Memory B cell (primary cell): Measurements from ENCODE around the gene TRAPPC1.

Source experiments
- ATAC-seq: fragments of 150-1000 bp; cut with Tn5 transposase; 2 replicates; pipeline ENCODE4 v1.10.0; 2021; ENCODE audit warnings: low read depth, mild to moderate bottlenecking, moderate library complexity
- DNase-seq, 2 donors: peaks; one replicate each; pipeline ENCODE4 v3.0.0; 2022; ENCODE audit warnings: low spot score in 2 of 2
- H3K27ac Mint-ChIP-seq: one replicate; pipeline ENCODE4 v1.8.0; 2022; ENCODE audit warnings: mild to moderate bottlenecking, moderate library complexity, mixed read lengths
- H3K27me3 Mint-ChIP-seq: one replicate; pipeline ENCODE4 v1.8.0; 2022; ENCODE audit warnings: mixed read lengths
- H3K36me3 Mint-ChIP-seq: one replicate; pipeline ENCODE4 v1.8.0; 2022; ENCODE audit warnings: mild to moderate bottlenecking, mixed read lengths
- H3K4me1 Mint-ChIP-seq: one replicate; pipeline ENCODE4 v1.8.0; 2022; ENCODE audit warnings: mixed read lengths
- H3K4me3 Mint-ChIP-seq: one replicate; pipeline ENCODE4 v1.8.0; 2022; ENCODE audit warnings: mild to moderate bottlenecking, moderate library complexity, mixed read lengths
- H3K9me3 Mint-ChIP-seq: one replicate; pipeline ENCODE4 v1.8.0; 2022; ENCODE audit warnings: mixed read lengths

The TRAPPC1 gene

DNA sequence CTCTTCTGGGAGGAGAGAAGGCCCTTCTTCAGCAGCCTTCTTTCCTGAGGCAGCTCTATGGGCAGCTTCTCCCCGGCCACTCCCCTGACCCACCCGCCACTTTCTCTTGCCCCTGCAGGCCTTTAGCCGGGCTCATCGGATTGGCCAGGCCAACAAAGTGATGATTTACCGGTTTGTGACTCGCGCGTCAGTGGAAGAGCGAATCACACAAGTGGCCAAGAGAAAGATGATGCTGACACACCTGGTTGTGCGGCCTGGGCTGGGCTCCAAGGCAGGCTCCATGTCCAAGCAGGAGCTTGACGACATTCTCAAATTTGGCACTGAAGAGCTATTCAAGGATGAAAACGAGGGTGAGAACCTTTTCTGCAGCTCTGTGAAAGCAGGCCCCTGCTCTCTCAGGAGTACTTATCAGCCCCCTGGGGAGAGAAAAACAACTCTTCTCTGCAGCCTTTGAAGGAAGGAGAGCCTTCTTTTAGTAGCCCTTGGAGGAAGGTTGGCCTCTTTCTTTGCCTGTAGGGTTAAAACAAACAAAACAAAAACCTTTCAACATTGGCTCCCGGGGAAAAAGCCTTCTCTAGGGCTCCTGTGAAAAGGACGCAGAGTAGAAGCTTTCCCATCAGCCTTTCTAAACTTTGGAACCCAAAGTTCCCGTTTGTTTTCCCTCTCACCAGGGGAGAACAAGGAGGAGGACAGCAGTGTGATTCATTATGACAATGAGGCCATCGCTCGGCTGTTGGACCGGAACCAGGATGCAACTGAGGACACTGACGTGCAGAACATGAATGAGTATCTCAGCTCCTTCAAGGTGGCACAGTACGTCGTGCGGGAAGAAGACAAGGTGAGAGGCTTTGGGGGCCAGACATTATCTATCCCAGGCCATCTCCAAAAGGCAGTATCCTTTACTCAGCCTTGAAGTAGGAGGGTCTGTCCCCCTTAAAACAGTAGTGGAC is 28.3 kb downstream of the TRAPPC1 start:
- ATAC-seq (no peak), DNase-seq (no peak)
- Mint-ChIP-seq H3K27ac (no peak overlapping the region), H3K27me3 (no peaks in the 10 kb centered on the region), H3K4me3 (no peak overlapping the region), H3K4me1 (no peaks in the 10 kb centered on the region), H3K9me3 (no peaks in the 10 kb centered on the region), H3K36me3 (peaks cover 37% of the 10 kb centered on the region)

GRCh38 chr17:7897773-7898172 is 34.0 kb downstream of the TRAPPC1 start:
- Mint-ChIP-seq H3K4me1 (no peaks in the 10 kb centered on the region), H3K4me3 (no peak overlapping the region), H3K36me3 (peaks cover 30% of the 10 kb centered on the region), H3K27me3 (no peaks in the 10 kb centered on the region), H3K9me3 (no peaks in the 10 kb centered on the region), H3K27ac (no peak overlapping the region)
- DNase-seq (no peak), ATAC-seq (peak; percentile 44)

DNA sequence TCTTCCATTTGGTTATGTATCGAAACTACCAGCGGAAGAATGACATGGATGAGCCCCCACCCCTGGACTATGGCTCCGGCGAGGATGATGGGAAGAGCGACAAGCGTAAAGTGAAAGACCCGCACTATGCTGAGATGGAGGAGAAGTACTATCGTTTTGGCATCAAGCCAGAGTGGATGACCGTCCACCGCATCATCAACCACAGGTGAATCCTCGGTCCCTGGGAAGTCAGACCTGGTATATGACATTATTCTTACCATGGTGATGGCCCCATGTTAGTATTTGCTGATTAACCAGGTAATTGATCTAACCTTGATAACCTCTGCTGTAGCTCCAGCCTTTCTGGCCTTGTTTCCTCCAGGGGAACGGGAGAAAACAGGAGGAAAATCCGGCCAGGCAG is 34.7 kb downstream of the TRAPPC1 start:
- ATAC-seq (no peak), DNase-seq (no peak)
- H3K4me1 Mint-ChIP-seq: no peaks in the 10 kb centered on the region
- H3K27ac Mint-ChIP-seq: peak overlapping the region; percentile 1
- H3K9me3 Mint-ChIP-seq: no peaks in the 10 kb centered on the region
- H3K4me3 Mint-ChIP-seq: no peak overlapping the region
- H3K36me3 Mint-ChIP-seq: peaks cover 27% of the 10 kb centered on the region
- no peaks in the 10 kb centered on the region for H3K27me3 Mint-ChIP-seq

DNA sequence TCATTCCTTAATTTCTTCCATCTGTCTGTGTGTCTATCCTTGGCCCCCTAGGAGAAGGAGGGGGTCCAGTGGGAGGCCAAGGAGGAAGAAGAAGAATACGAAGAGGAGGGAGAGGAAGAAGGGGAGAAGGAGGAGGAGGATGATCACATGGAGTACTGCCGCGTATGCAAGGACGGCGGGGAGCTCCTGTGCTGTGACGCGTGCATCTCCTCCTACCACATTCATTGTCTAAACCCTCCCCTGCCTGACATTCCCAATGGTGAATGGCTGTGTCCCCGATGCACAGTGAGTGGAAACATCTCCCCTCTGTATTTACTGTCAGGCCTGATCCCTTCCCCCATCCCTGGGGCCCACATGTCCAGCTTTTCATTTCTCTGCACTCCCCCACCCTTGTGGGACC is 36.9 kb downstream of the TRAPPC1 start:
- Mint-ChIP-seq H3K27me3 (no peaks in the 10 kb centered on the region), H3K4me3 (no peak overlapping the region), H3K36me3 (peaks cover 21% of the 10 kb centered on the region), H3K9me3 (no peaks in the 10 kb centered on the region), H3K27ac (no peak overlapping the region), H3K4me1 (no peaks in the 10 kb centered on the region)
- DNase-seq: no peak
- no peak for ATAC-seq

- Mint-ChIP-seq H3K4me3 (no peak overlapping the region), H3K27ac (no peak overlapping the region), H3K4me1 (no peaks in the 10 kb centered on the region), H3K27me3 (no peaks in the 10 kb centered on the region), H3K36me3 (peaks cover 17% of the 10 kb centered on the region), H3K9me3 (no peaks in the 10 kb centered on the region)
- DNase-seq (no peak), ATAC-seq (no peak)
Measured at GRCh38 chr17:7894226-7894625, 37.5 kb downstream of the TRAPPC1 start.

- Mint-ChIP-seq H3K27ac (no peak overlapping the region), H3K27me3 (no peaks in the 10 kb centered on the region), H3K4me3 (no peak overlapping the region), H3K36me3 (peaks cover 17% of the 10 kb centered on the region), H3K4me1 (no peaks in the 10 kb centered on the region), H3K9me3 (no peaks in the 10 kb centered on the region)
- ATAC-seq (no peak), DNase-seq (no peak)
Measured at GRCh38 chr17:7893187-7893880, 38.4 kb downstream of the TRAPPC1 start.

DNA sequence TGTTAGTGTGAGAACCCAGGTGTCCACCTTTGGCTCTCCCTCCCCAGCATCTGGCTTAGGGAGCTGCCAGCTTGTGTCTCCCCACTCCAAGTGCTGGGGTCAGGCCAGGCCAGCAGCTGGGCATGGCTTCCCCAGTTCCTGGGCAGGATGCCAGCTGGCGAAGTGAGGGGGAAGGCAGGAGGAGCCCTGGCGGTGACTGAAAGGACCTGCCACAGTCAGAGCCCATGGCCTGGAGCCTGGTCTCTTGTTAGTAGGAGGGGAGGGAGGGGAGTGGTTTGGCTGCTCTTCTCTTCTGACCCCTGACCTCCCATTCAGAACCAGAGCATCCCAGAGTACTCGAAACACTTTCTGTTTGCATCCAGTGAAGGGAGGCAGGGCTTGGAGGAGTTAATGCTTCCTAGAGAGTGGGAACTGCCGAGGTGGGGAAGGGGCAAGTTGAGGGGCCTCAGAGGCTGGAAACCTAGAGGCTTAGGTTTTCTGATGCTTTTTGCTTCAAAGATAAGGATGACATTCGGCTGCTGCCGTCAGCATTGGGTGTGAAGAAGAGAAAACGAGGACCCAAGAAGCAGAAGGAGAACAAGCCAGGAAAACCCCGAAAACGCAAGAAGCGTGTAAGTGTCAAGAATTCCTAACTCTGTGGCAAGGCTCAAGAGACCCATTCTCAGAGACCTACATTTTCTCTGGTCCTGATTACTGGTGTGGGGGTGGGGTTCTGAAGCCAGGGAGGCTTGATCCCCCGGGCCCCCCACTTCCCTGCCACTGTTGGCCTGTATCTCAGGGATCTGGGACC is 42.4 kb downstream of the TRAPPC1 start:
- H3K36me3 Mint-ChIP-seq: peaks cover 2% of the 10 kb centered on the region
- no peak overlapping the region for H3K27ac Mint-ChIP-seq
- ATAC-seq: no peak

DNA sequence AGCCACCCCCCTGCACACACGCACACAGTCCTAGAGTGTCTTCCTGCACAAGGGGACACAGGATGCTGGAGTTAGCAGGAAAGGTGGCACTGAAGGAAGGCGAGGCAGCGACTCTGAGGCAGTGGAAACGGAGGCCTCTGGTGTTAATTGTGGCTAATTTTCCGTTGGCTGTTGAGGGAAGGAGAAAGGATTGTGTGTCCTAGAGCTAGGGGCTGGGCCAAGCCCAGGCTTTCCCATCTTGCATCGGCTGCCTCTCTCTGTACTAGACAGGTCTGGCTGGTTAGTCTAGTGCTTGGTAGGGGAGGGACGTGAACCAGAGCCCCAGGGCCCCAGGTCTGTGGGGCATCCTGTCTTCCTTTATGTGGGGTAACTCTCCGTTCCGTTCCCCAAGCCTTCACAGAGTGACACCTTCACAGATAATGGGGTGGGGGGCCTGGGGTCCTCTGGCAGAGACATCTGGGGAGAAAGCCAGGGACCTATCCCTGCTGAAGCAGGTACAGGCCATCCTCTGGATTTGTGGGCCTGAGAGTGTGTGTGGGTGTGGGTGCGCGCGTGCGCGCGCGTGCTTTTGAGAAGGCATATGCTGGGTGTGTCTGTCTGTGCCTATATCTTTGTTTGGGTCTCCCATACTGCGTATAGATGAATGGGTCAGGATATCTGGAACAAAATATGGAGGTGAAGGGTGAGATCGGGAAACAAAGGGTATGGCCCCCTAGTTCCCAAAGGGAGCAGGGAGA is 43.4 kb downstream of the TRAPPC1 start, which contains the start of gene CHD3:
TSS of gene CHD3 (plus strand) at position 606 of the 737 bp plus-strand sequence. CDS start 212 bp downstream, outside the sequence.
- no peaks in the 10 kb centered on the region for H3K27me3 Mint-ChIP-seq
- DNase-seq (no peak), ATAC-seq (no peak)
- H3K4me3 Mint-ChIP-seq: no peak within 1 kb of the TSS
- peaks cover 9% of the 10 kb centered on the region for H3K4me1 Mint-ChIP-seq
- no peak within 1 kb of the TSS for H3K27ac Mint-ChIP-seq
- no peaks in the 10 kb centered on the region for H3K9me3 Mint-ChIP-seq
- peaks cover 2% of the 10 kb centered on the region for H3K36me3 Mint-ChIP-seq

More for the DNA sequence above, 42.4 kb downstream of the TRAPPC1 start:
- no peaks in the 10 kb centered on the region for H3K27me3 Mint-ChIP-seq
- no peak overlapping the region for H3K4me3 Mint-ChIP-seq
- no peaks in the 10 kb centered on the region for H3K9me3 Mint-ChIP-seq
- peaks cover 9% of the 10 kb centered on the region for H3K4me1 Mint-ChIP-seq
- no peak for DNase-seq

DNA sequence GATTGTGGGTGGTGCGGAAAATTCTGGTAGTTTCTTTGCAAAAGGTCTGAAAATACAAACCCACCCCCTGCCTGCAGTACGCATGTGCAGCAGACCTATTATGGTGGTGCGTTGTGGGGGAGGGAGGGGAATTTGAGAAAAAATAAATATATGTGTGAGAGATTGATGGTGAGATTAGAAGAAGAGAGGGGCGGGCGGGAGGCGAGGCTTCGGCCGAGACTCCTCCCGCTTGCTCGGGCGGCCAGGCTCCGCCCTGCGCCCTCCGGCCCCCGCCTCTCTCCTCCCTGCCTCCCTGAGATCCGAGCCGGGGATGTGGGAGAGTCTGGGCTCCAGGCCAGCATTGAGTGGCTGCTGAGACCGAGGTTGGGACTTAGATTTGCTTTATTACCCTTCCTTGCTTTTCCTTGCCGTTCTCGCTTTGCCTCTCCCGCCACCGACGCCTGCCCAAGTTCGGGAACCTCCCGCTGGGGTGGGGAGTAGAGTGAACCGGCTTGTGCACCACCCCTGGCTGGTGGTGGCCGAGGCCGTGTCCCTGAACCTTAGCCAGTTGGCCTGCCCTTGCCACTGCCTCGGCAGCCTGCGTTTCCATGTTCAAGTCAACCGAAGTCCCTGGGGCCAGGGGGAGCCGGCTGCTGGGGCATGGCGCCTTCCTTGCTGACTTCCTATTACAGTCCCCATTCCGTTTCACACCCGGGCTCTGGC is 44.1 kb downstream of the TRAPPC1 start:
- DNase-seq: peak; percentile 34 to 47
- peak; percentile 65 for ATAC-seq

DNA sequence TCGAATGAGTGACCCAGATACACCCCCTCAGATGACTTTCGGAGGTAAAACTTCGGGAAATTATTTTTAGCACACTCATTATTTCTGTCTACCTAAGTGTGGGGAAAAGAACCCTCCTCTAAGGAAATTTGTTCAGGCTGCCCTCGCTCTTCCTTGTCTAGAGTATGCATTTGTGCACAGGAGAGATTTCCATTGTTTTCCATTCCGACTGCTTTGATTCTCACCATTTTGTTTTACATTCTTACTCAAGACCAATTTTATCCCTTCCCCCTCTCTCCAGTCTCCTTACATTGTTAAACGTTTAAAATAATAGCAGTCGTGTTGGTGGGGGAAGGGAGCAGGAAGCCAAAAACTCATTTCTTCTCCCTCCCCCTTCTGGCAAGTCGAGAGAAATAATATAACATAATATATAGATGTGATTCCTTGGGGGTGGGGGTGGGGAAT is 44.7 kb downstream of the TRAPPC1 start:
- no peak for DNase-seq
- Mint-ChIP-seq H3K27me3 (no peaks in the 10 kb centered on the region), H3K4me3 (no peak overlapping the region), H3K9me3 (no peaks in the 10 kb centered on the region), H3K27ac (no peak overlapping the region), H3K4me1 (peaks cover 9% of the 10 kb centered on the region), H3K36me3 (peaks cover 2% of the 10 kb centered on the region)
- no peak for ATAC-seq

More for the DNA sequence above, 44.1 kb downstream of the TRAPPC1 start:
- H3K4me1 Mint-ChIP-seq: peaks cover 9% of the 10 kb centered on the region
- H3K27me3 Mint-ChIP-seq: no peaks in the 10 kb centered on the region
- H3K27ac Mint-ChIP-seq: no peak overlapping the region
- H3K4me3 Mint-ChIP-seq: no peak overlapping the region
- H3K9me3 Mint-ChIP-seq: no peaks in the 10 kb centered on the region
- peaks cover 2% of the 10 kb centered on the region for H3K36me3 Mint-ChIP-seq

DNA sequence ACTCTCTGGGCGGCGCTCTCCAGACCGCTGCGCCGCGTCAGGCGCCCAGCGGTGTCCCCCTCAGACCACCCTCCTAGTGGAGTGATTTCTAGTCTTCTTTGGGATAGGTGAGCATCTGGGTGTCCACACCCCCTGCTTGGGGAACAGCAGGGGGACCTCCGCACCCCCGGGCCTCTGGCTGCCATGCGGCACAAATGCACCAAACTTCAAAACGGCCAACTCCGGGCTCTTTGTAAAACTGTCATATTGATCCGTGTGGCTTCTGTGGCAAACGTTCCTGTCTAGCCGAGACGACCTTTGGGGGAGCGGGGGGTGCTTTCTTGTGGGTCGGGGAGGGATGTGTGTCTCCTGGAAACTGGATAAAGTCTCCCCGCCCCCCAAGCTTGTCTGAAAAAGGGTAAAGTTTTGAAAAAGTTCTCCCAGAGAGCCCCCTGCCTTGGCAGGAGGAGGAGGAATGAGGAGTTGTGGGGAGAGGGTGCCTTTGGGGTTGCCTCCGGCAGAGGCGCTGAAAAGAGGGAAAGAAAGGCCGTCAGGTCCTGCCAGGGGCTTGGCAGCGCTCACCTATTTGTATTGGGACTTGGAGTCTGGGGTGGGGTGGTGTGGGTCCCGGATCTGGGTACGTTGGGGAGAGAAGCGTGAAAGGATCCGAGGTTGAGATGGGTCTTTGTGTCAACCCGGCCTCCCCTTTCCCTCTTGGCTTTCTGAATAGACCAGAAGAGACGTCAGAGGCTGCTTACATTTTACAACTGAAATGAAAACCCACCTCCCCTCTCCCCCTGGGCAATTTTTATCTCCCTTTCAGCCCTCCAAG is 45.3 kb downstream of the TRAPPC1 start:
- Mint-ChIP-seq H3K36me3 (peaks cover 2% of the 10 kb centered on the region), H3K27ac (no peak overlapping the region), H3K4me1 (peaks cover 9% of the 10 kb centered on the region), H3K9me3 (no peaks in the 10 kb centered on the region), H3K4me3 (no peak overlapping the region), H3K27me3 (no peaks in the 10 kb centered on the region)
- ATAC-seq: no peak
- peak; percentile 14 to 44 for DNase-seq
